ENCODE data around the gene CTRB2.

DNA sequence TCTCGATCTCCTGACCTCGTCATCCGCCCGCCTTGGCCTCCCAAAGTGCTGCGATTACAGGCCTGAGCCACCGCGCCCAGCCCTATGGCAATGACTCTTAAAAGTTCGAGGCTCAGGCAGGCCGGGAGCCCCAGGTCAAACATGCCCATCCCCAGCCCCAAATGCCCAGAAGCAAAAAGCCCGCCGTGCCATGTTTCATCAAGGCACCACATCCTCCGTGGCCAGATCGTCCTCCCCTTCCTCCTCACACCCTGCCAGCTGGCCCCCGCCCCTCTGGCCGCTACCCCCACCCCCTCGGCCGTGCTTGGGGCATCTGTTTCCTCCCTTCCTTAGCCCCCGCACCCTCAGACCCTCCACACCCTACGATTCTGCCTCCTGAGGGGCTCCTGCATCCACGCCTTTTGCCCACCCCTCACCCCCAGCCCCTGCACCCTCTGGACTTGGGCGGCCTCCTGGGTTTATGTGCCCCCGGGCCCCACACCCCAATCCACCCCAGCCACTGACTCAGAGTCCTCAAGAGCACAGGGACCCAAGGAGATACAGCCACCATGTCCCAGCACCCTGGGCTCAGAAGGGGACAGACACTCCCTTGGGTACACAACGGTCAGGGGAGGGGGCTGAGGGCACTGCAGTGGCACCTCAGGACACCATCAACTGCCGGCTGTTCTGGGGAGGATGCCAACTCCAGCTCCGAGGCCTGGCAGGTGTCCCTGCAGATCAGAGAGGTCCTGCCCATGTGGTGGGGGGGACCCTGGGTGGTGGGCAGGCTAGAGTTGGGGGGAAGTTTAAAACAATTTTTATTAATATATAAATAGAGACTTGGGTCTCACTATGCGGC is 18.9 kb upstream of the CTRB2 start:
- TF ChIP-seq ZNF112 (tag by site-specific recombination; IDR thresholded peaks at IDR 0.05): no peak
- no peak for TF ChIP-seq ZNF10 (tag by site-specific recombination; IDR thresholded peaks at IDR 0.05)
- no peak for TF ChIP-seq REST (tag by site-specific recombination; IDR thresholded peaks at IDR 0.05)
- TF ChIP-seq, protein P1, sequence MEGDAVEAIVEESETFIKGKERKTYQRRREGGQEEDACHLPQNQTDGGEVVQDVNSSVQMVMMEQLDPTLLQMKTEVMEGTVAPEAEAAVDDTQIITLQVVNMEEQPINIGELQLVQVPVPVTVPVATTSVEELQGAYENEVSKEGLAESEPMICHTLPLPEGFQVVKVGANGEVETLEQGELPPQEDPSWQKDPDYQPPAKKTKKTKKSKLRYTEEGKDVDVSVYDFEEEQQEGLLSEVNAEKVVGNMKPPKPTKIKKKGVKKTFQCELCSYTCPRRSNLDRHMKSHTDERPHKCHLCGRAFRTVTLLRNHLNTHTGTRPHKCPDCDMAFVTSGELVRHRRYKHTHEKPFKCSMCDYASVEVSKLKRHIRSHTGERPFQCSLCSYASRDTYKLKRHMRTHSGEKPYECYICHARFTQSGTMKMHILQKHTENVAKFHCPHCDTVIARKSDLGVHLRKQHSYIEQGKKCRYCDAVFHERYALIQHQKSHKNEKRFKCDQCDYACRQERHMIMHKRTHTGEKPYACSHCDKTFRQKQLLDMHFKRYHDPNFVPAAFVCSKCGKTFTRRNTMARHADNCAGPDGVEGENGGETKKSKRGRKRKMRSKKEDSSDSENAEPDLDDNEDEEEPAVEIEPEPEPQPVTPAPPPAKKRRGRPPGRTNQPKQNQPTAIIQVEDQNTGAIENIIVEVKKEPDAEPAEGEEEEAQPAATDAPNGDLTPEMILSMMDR (tag by site-specific recombination; IDR thresholded peaks at IDR 0.05): no peak
- TF ChIP-seq ZNF76 (tag by site-specific recombination; IDR thresholded peaks at IDR 0.05; ENCODE audit: borderline replicate concordance, low read depth): no peak
- no peak for TF ChIP-seq KLF1 (tag by site-specific recombination; IDR thresholded peaks at IDR 0.05)
- TF ChIP-seq ZNF629 (tag by site-specific recombination; IDR thresholded peaks at IDR 0.05): no peak
- TF ChIP-seq ZNF544 (tag by site-specific recombination; IDR thresholded peaks at IDR 0.05): no peak
- no peak for TF ChIP-seq ZNF670 (tag by site-specific recombination; IDR thresholded peaks at IDR 0.05; ENCODE audit: low read depth)
- TF ChIP-seq KLF8 (tag by site-specific recombination; IDR thresholded peaks at IDR 0.05): no peak

Measured in HEK293 (cell line).